ENCODE data around the gene DCAF12.

- TF ChIP-seq CTCF (conservative IDR thresholded peaks at IDR 0.05; ENCODE audit: low read depth, low read length) (no peak), POLR2A (IDR thresholded peaks at IDR 0.05; ENCODE audit: low read depth, low read length) (no peak), RAD21 (IDR thresholded peaks at IDR 0.05; ENCODE audit: low read length) (no peak), CEBPB (IDR thresholded peaks at IDR 0.05; ENCODE audit: low read depth, low read length) (no peak)
These were observed 6.8 kb downstream of the DCAF12 start for GRCh38 chr9:34119713-34120112.
